ENCODE results near the gene ZNF830. TPM values are rescaled to one million over a fixed set of nuclear protein-coding genes. Genes with fewer than 3 reads are reported as not detected.

Gene ZNF830
- total and polyA plus RNA-seq, 2 of the 13 experiments (the other 11 are each of a cell fraction or from before 2014, with no cell fraction given), result 6.1 to 19.0 TPM

DNA sequence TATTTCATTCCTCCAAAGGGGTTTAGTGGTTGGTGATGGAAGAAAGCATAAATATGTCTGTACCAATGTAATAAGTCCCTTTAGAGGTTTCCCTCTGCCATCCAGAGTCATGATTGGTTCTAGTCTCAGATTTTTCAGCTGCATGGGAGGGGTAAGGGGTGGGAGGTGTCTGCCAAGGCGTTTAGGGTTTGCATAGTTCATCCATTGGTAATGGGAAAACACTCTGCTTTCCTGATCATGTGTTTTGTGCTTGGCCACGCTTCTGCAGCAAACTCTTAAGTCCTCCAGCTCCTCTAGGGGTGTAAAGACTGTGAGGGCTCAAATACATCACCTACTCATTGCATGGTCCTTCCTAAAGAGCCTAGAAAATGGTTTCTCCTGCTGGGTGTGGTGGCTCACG, 48.8 kb downstream of the ZNF830 start:
- no peak overlapping the region for H2AFZ ChIP-seq (ENCODE audit: low read length)
- intact Hi-C loops (cut with micrococcal nuclease; ENCODE audit: unreplicated experiment) (no loop called here), in situ Hi-C loops (cut with HindIII; ENCODE audit: extremely low pct_ligation_motif_present, low pct_unique_long_range_greater_than_20kb) (no loop called here)
- DNase-seq (ENCODE audit: low spot score) (no peak), FAIRE-seq (no peak), ATAC-seq (no peak)
- H3K4me2 ChIP-seq (ENCODE audit: low read depth, low read length), result no peak overlapping the region
- peaks cover 20 to 50% of the 10 kb centered on the region in 2 experiments for H3K36me3 ChIP-seq (replicated peaks in 1 of 2; ENCODE audit: control insufficient read depth in 1 of 2, insufficient read depth in 2 of 2, low read length in 2 of 2)
- H3K4me1 ChIP-seq (ENCODE audit: insufficient read depth, low read length), result no peaks in the 10 kb centered on the region
- CTCF ChIA-PET (ENCODE audit: low intra/inter-chr PET ratio, low total read pairs), result no interaction called here
- H3K79me2 ChIP-seq (ENCODE audit: insufficient read depth, low read length), result no peaks in the 10 kb centered on the region
- 100% methylated on average over 3 of the region's 3 CpGs for WGBS (ENCODE audit: low lambda C conversion rate)
- no peaks in the 10 kb centered on the region for H3K27me3 ChIP-seq (ENCODE audit: control insufficient read depth in 1 of 2, insufficient read depth in 2 of 2, low read length in 2 of 2)
- H4K20me1 ChIP-seq (ENCODE audit: insufficient read depth, low read length), result no peaks in the 10 kb centered on the region
- no peak for TF ChIP-seq TERF1 (CRISPR knock-in tag; IDR thresholded peaks at IDR 0.05)
- TF ChIP-seq MED1 (CRISPR knock-in tag; IDR thresholded peaks at IDR 0.05), result no peak
- no peak for TF ChIP-seq CHD4 (IDR thresholded peaks at IDR 0.05; ENCODE audit: borderline replicate concordance, low read length)
- TF ChIP-seq TRIM22 (IDR thresholded peaks at IDR 0.05), result no peak
- no peak for TF ChIP-seq CREB3 (CRISPR knock-in tag; IDR thresholded peaks at IDR 0.05)
- TF ChIP-seq FOXK1 (CRISPR knock-in tag; IDR thresholded peaks at IDR 0.05; ENCODE audit: borderline replicate concordance, low read depth), result no peak
- TF ChIP-seq TCF7 (IDR thresholded peaks at IDR 0.05; ENCODE audit: low read depth), result no peak
- no peak for TF ChIP-seq DRAP1 (CRISPR knock-in tag; IDR thresholded peaks at IDR 0.05)
- no peak for TF ChIP-seq MEIS2 (CRISPR knock-in tag; IDR thresholded peaks at IDR 0.05)
- TF ChIP-seq ERF (CRISPR knock-in tag; IDR thresholded peaks at IDR 0.05), result no peak
- H3K9ac ChIP-seq (ENCODE audit: insufficient read depth, low read depth, low read length), result no peak overlapping the region
- no peaks in the 10 kb centered on the region for H3K9me3 ChIP-seq (ENCODE audit: low read length)
- no peak overlapping the region for H3K27ac ChIP-seq (ENCODE audit: extremely low read length, insufficient read depth, low read length)
- H3K4me3 ChIP-seq (replicated peaks in 1 of 3; ENCODE audit: insufficient read depth in 1 of 3, low read depth in 2 of 3, low read length in 3 of 3), result no peak overlapping the region
- no TSS peak for BruUV-seq (replicated peaks)
- POLR2A ChIA-PET, result no interaction called here
